Fibroblast of lung (primary cell): Measurements from ENCODE around the gene TRIM8.

ENCODE experiments used
- CTCF ChIP-seq, 2 donors: IDR thresholded peaks in 1 of 2; conservative IDR thresholded peaks in 1 of 2; 1 replicate in 1 of 2; 2 replicates in 1 of 2; pipeline ENCODE4 v1.5.1; 2011 to 2012; ENCODE audit warnings: low read length in 2 of 2, control low read depth in 1 of 2, inconsistent platforms in 1 of 2, low read depth in 1 of 2, mild to moderate bottlenecking in 1 of 2
- EZH2 ChIP-seq: IDR thresholded peaks from 2 replicates; pipeline ENCODE4 v1.5.1; 2012; ENCODE audit warnings: low read length, control low read depth, mild to moderate bottlenecking; ENCODE audit errors: missing control alignments

GRCh38 chr10:102665904-102666509 lies 21.7 kb downstream of the TRIM8 start:
- TF ChIP-seq CTCF (conservative IDR thresholded peaks at IDR 0.05 in 1 of 2, IDR thresholded peaks at IDR 0.05 in 1 of 2; ENCODE audit: low read depth in 1 of 2, low read length in 2 of 2) (no peak), EZH2 (no peak)
